ENCODE measurements around the gene RRP12. TPM values are rescaled to one million over a fixed set of nuclear protein-coding genes. Genes with fewer than 3 reads are reported as not detected.

RRP12 gene
- total and polyA plus RNA-seq, 5 experiments from 2014 or later, result 8.0 to 27.2 (median 17.3) TPM

GRCh38 chr10:97328646-97329453, 72.3 kb downstream of the RRP12 start:
- DNase-seq, result no peak
- POLR2A ChIA-PET, result interaction anchor here (7.6 kb wide), 1 partner anchor 9 kb away, joined by 179 read pairs; the partner anchor contains the start of gene FRAT1
- H3K27ac Mint-ChIP-seq, result peak overlapping the region in 8 of 10 donors; percentile 10 to 82 (median 58)
- no peaks in the 10 kb centered on the region for H3K27me3 Mint-ChIP-seq
- no peaks in the 10 kb centered on the region for H3K9me3 Mint-ChIP-seq
- peaks cover 0 to 41% (median 9%) of the 10 kb centered on the region in 3 donors for H3K36me3 Mint-ChIP-seq
- peaks cover 38 to 74% (median 58%) of the 10 kb centered on the region in 4 donors for H3K4me1 Mint-ChIP-seq
- H3K4me3 Mint-ChIP-seq, result no peak overlapping the region
- no peak for ATAC-seq

DNA sequence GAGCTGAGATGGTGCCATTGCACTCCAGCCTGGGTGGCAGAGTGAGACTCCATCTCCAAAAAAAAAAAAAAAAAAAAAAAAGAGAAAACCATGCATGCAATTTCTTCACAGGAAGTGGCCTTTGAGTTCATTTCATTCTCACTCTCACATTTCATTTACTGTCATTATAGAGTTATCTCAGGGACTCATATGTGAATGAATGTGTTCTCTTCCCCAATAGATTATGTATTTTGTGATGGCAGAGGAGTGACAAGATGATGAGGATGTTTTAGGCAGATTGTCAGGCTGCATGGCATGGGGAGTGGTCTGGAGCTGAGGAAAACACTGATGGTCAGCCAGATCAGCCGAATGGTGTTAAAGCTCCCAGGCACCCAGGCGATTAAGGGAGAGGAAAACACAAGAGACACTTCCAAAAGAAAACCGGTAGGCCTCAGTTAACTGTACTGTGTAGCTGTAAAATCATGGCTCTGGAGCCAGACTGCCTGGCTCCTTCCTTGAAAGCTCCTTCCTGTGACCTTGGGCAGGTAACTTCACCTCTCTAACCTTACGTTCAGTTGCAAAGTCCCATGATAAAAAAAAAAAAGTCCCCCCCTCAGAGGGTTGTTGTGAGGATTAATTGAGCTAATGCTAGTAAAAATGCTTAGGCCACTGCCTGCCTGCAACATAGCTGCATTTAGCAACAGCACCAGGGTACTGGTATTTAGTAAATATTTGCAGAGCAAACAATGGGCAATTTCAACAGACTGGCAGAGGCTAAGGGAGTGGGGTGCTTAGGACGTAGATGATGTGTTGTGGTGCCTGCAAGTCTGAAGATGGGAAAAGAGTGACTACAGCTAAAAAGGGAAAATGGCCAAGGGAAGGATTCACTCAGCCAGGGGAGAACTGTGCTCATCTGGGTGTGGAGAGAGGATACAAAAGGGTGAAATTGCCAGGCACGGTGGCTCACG, 73.5 kb downstream of the RRP12 start:
- peak overlapping the region; percentile 11 to 79 (median 52) for H3K27ac Mint-ChIP-seq
- ATAC-seq (no peak), DNase-seq (no peak)
- H3K9me3 Mint-ChIP-seq, result no peaks in the 10 kb centered on the region
- no peak overlapping the region for H3K4me3 Mint-ChIP-seq
- peaks cover 0 to 41% (median 6%) of the 10 kb centered on the region in 3 donors for H3K36me3 Mint-ChIP-seq
- no peaks in the 10 kb centered on the region for H3K27me3 Mint-ChIP-seq
- POLR2A ChIA-PET, result interaction anchor here (7.6 kb wide), 1 partner anchor 8 kb away, joined by 179 read pairs; the partner anchor contains the start of gene FRAT1
- H3K4me1 Mint-ChIP-seq, result peaks cover 30 to 71% (median 50%) of the 10 kb centered on the region in 4 donors

DNA sequence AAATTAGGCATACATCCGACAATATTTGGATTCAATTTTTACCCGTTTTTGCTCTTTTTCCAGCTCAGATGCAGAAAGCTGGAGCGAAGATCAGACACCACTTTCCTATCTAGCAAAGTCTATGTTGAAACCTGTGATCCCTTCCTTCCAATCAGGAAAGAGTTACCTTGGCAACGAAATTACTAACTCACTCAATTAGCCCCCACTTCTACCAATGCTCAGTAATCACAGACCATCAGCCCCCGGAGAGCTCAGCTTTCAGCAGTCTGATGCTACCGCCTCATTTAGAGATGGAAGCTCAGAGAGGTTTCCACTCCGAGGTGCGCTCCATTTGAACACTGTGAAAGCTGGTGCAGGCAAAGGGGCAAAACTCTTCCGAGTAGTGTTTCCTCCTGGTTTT, 75.4 kb downstream of the RRP12 start:
- Mint-ChIP-seq H3K27me3 (no peaks in the 10 kb centered on the region), H3K27ac (peak overlapping the region in 4 of 10 donors; percentile 29 to 71 (median 42)), H3K36me3 (peaks cover 0 to 27% (median 4%) of the 10 kb centered on the region in 3 donors), H3K4me1 (peaks cover 27 to 68% (median 48%) of the 10 kb centered on the region in 4 donors), H3K4me3 (no peak overlapping the region), H3K9me3 (no peaks in the 10 kb centered on the region)
- no peak for ATAC-seq
- DNase-seq, result no peak
- POLR2A ChIA-PET, result interaction anchor here (1.0 to 1.2 kb wide), 2 partner anchors 24 to 92 kb away, joined by 3 to 5 read pairs; no protein-coding TSS in a partner anchor

DNA sequence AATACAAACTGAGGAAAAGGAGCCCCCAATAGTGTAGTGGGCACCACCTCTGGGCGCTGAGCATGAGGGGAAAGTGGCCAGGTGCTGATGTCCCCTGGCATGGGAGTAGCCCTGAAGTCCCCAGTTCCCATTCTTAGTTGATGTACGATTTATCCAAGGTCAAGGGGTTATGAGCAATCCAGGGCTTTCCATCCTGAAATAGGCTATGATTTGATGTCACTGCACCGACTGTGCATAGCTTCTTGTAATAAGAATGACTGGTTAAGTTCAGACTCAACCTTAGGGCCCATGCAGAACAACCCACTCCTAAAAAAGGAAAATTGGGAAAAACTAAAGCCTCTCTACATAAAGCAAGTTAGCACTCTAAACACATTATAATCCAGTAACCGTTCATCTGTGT, 77.6 kb downstream of the RRP12 start:
- Mint-ChIP-seq H3K27me3 (peaks cover 0 to 1% (median 0%) of the 10 kb centered on the region in 5 donors), H3K4me1 (peaks cover 29 to 60% (median 46%) of the 10 kb centered on the region in 4 donors), H3K36me3 (peaks cover 0 to 9% (median 0%) of the 10 kb centered on the region in 3 donors), H3K9me3 (no peaks in the 10 kb centered on the region), H3K4me3 (peak overlapping the region in 1 of 10 donors; percentile 22), H3K27ac (no peak overlapping the region)
- ATAC-seq (no peak), DNase-seq (no peak)
- POLR2A ChIA-PET, result interaction anchor here (8.5 kb wide), 1 partner anchor 8 kb away, joined by 179 read pairs; the partner anchor contains the start of gene FRAT2

DNA sequence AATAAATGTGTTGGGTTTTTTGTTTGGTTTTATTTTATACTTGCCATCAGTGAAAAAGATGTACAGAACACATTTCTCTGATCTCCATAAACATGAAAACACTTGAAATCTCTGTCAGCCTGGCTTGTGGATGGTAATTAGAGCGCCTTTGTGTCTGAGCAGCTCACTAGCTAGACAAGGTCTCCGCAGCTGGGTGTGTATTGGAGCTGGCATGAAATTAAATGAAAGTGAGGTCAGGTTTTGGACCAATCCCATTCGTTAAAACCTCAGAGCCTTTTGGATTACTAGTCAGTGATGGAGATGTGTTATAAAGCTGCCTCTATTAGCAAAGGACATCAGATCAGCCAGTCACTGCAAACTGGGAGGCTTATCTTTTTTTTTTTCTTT, 79.3 kb downstream of the RRP12 start:
- POLR2A ChIA-PET, result interaction anchor here (8.5 kb wide), 1 partner anchor 10 kb away, joined by 179 read pairs; the partner anchor contains the start of gene FRAT2
- peak overlapping the region; percentile 84 to 96 (median 92) for H3K4me3 Mint-ChIP-seq
- H3K27me3 Mint-ChIP-seq, result peaks cover 0 to 1% (median 0%) of the 10 kb centered on the region in 5 donors
- peaks cover 22 to 50% (median 36%) of the 10 kb centered on the region in 4 donors for H3K4me1 Mint-ChIP-seq
- H3K27ac Mint-ChIP-seq, result peak overlapping the region in 7 of 10 donors; percentile 29 to 95 (median 87)
- ATAC-seq (no peak), DNase-seq (no peak)
- H3K9me3 Mint-ChIP-seq, result no peaks in the 10 kb centered on the region
- peaks cover 0 to 2% (median 0%) of the 10 kb centered on the region in 3 donors for H3K36me3 Mint-ChIP-seq

GRCh38 chr10:97321032-97321803, 79.9 kb downstream of the RRP12 start:
- H3K4me3 Mint-ChIP-seq, result peak overlapping the region; percentile 84 to 96 (median 92)
- no peak for ATAC-seq
- no peaks in the 10 kb centered on the region for H3K9me3 Mint-ChIP-seq
- peaks cover 0 to 1% (median 0%) of the 10 kb centered on the region in 5 donors for H3K27me3 Mint-ChIP-seq
- POLR2A ChIA-PET, result interaction anchor here (3.2 to 8.5 kb wide), 2 partner anchors 11 to 30 kb away, joined by 24 to 179 read pairs; partner anchors contain the start of genes ARHGAP19 and FRAT2
- H3K27ac Mint-ChIP-seq, result peak overlapping the region; percentile 91 to 96 (median 95)
- peaks cover 0 to 2% (median 0%) of the 10 kb centered on the region in 3 donors for H3K36me3 Mint-ChIP-seq
- peaks cover 22 to 45% (median 35%) of the 10 kb centered on the region in 4 donors for H3K4me1 Mint-ChIP-seq
- peak in 4 of 10 donors; percentile 12 to 29 (median 21) for DNase-seq

DNA sequence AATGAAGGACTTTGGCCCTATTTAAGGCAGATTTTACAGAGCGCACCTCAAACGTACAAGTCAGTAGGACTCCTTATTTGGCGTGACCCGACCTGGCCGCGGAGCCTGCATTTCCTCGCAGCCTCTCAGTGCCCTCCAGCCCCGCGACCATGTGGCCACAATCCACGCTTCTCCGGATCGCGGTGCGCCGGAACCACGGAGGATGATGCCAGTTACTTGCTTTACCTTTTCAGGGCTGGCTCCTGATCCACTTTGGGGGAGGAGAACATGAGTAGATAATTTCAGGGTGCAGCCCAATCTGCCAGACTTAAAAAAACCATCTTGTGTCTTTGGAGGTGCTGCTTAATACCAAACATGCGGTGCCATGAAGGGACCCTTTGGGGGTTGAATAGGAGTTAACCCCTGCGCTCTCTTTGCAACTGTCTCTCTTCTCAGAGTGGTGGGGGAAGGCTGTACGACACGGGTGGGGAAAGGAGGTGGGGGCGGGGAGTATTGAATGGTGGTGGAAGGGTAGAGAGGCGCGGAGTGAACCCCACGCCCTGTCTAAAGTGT, 80.6 kb downstream of the RRP12 start:
- ATAC-seq (peak; percentile 4 to 10), DNase-seq (peak in 5 of 10 donors; percentile 10 to 64 (median 17))
- H3K36me3 Mint-ChIP-seq, result no peaks in the 10 kb centered on the region
- H3K27ac Mint-ChIP-seq, result peak overlapping the region; percentile 91 to 96 (median 95)
- H3K27me3 Mint-ChIP-seq, result peaks cover 0 to 1% (median 0%) of the 10 kb centered on the region in 5 donors
- H3K4me1 Mint-ChIP-seq, result peaks cover 19 to 41% (median 33%) of the 10 kb centered on the region in 4 donors
- H3K9me3 Mint-ChIP-seq, result no peaks in the 10 kb centered on the region
- POLR2A ChIA-PET, result interaction anchor here (1.0 to 8.5 kb wide), 6 partner anchors 11 to 80 kb away, joined by 3 to 179 read pairs (median 8); partner anchors contain the start of genes ARHGAP19, FRAT2 and RRP12
- peak overlapping the region; percentile 84 to 96 (median 92) for H3K4me3 Mint-ChIP-seq

DNA sequence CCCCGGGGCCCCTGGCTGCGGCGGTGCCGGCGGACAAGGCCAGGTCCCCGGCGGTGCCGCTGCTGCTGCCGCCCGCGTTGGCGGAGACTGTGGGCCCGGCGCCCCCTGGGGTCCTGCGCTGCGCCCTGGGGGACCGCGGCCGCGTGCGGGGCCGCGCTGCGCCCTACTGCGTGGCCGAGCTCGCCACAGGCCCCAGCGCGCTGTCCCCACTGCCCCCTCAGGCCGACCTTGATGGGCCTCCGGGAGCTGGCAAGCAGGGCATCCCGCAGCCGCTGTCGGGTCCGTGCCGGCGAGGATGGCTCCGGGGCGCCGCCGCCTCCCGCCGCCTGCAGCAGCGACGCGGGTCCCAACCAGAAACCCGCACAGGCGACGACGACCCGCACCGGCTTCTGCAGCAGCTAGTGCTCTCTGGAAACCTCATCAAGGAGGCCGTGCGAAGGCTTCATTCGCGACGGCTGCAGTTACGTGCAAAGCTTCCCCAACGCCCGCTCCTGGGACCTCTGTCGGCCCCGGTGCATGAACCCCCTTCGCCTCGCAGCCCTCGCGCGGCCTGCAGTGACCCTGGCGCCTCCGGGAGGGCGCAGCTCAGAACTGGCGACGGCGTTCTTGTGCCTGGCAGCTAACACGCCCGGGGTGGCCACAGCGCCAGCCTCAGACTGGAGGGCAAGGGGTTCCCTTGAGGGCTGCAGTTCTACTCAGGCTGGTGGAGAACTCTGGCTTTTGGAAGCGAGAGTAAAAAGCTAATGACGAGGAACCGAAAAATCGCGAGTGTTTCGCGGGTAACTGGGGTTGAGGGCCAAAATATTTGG, 81.3 kb downstream of the RRP12 start:
- peaks cover 19 to 41% (median 33%) of the 10 kb centered on the region in 4 donors for H3K4me1 Mint-ChIP-seq
- POLR2A ChIA-PET, result interaction anchor here (1.0 to 8.5 kb wide), 8 partner anchors 12 to 179 kb away, joined by 3 to 179 read pairs (median 6); partner anchors contain the start of genes ARHGAP19, FRAT2, MMS19 and RRP12
- H3K4me3 Mint-ChIP-seq, result peak overlapping the region; percentile 84 to 96 (median 92)
- DNase-seq, result peak; percentile 54 to 82 (median 67)
- peak; percentile 55 to 62 for ATAC-seq
- H3K27me3 Mint-ChIP-seq, result peaks cover 0 to 1% (median 0%) of the 10 kb centered on the region in 5 donors
- peak overlapping the region; percentile 91 to 96 (median 95) for H3K27ac Mint-ChIP-seq
- no peaks in the 10 kb centered on the region for H3K36me3 Mint-ChIP-seq
- no peaks in the 10 kb centered on the region for H3K9me3 Mint-ChIP-seq

DNA sequence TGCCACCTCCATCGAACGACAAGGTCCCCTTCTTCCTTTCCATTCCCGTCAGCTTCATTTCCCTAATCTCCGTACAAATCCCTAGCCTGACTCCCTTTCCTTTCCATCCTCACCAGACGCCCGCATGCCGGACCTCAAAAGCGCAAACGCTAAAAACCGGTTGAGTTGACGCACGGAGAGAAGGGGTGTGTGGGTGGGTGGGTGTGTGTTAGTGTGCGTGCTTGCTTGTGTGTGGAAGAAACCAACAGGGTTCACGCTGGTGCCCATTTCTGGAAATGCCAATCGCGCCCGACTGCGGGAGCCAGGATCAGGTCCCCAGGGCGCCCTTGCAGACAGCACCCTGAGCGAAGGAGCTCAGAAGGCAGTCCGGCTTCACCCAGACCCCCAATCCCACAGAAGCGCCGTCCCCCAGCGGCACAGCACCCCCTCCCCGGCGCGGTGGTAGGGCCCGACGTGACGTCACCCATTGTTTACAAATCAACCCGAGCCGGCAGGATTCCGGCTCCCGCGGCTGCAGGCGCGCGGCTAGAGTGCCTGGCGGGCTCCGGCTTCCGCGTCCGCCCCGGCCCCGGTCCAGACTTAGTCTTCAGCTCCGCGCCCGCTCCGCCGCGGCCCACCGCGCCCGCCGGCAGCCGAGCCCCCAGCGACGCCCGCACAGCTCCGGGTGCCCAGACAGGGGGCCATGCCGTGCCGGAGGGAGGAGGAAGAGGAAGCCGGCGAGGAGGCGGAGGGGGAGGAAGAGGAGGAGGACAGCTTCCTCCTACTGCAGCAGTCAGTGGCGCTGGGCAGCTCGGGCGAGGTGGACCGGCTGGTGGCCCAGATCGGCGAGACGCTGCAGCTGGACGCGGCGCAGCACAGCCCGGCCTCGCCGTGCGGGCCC, 82.1 kb downstream of the RRP12 start, which contains the start of gene FRAT1:
FRAT1 (plus strand) TSS at position 500 of the 880 bp plus-strand sequence; CDS start at position 683, 183 bp downstream.
- H3K27me3 Mint-ChIP-seq, result peaks cover 0 to 1% (median 0%) of the 10 kb centered on the region in 5 donors
- H3K9me3 Mint-ChIP-seq, result no peaks in the 10 kb centered on the region
- H3K4me3 Mint-ChIP-seq, result peak within 1 kb of the TSS; percentile 89 to 98 (median 97)
- H3K4me1 Mint-ChIP-seq, result peaks cover 19 to 41% (median 33%) of the 10 kb centered on the region in 4 donors
- H3K36me3 Mint-ChIP-seq, result no peaks in the 10 kb centered on the region
- ATAC-seq, result peak; percentile 65 to 70
- H3K27ac Mint-ChIP-seq, result peak within 1 kb of the TSS; percentile 99 to 100 (median 100)
- POLR2A ChIA-PET, result interaction anchor here (1.1 to 8.5 kb wide), 7 partner anchors 11 to 180 kb away, joined by 3 to 179 read pairs (median 7); partner anchors contain the start of genes ARHGAP19, FRAT2, MMS19 and RRP12
- peak; percentile 79 to 100 (median 91) for DNase-seq

All from naive thymus-derived CD8-positive, alpha-beta T cell (primary cell).